OCI-LY3 (cell line): ENCODE data around the gene STARD5.

Experiments
- EZH2phosphoT487 ChIP-seq: fragments of 200-600 bp; shearing (Covaris generic); IDR thresholded peaks from 2 replicates; pipeline ENCODE4 v1.6.1; 2018; ENCODE audit warnings: antibody characterized with exemption, mixed run types, low read depth
- TF ChIP-seq, protein P1 (sequence below): fragments of 200-600, 300-600 bp; sonication (generic); IDR thresholded peaks from 2 replicates; pipeline ENCODE4 v1.5.1; 2014; ENCODE audit warnings: antibody characterized with exemption, low read length, low read depth

DNA sequence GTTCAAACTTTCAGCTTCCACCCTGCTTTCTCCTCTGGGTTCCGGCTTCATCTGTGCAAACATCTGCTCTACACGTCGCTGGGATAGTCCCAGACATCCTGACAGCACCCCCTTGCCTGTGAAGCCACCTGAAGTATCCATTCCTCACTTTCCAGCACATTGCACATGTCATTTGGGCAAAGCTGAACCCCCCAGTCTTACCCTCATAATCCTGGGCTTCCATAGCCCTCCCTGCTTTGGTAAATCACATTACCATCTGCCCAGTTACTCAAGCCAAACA lies 42.5 kb downstream of the STARD5 start:
- TF ChIP-seq, protein P1, sequence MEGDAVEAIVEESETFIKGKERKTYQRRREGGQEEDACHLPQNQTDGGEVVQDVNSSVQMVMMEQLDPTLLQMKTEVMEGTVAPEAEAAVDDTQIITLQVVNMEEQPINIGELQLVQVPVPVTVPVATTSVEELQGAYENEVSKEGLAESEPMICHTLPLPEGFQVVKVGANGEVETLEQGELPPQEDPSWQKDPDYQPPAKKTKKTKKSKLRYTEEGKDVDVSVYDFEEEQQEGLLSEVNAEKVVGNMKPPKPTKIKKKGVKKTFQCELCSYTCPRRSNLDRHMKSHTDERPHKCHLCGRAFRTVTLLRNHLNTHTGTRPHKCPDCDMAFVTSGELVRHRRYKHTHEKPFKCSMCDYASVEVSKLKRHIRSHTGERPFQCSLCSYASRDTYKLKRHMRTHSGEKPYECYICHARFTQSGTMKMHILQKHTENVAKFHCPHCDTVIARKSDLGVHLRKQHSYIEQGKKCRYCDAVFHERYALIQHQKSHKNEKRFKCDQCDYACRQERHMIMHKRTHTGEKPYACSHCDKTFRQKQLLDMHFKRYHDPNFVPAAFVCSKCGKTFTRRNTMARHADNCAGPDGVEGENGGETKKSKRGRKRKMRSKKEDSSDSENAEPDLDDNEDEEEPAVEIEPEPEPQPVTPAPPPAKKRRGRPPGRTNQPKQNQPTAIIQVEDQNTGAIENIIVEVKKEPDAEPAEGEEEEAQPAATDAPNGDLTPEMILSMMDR, result no peak
- no peak for TF ChIP-seq EZH2phosphoT487
